ENCODE results near the gene DAB1. TPM values are rescaled to one million over a fixed set of nuclear protein-coding genes. Genes with fewer than 3 reads are reported as not detected.

The DAB1 gene
- total RNA-seq, 4 donors from 2014 or later: under 0.01 to 5.9 (median 0.61) TPM

GRCh38 chr1:56965916-56966697 is 457.8 kb downstream of the DAB1 start, which contains the start of gene C8B:
Gene C8B, minus strand, starts transcription at chr1:56966015. Its CDS starts 67 bp downstream, at chr1:56965948.
- Histone ChIP-seq H3K4me3 (no peak within 1 kb of the TSS), H3K27me3 (no peaks in the 10 kb centered on the region), H3K9me3 (no peaks in the 10 kb centered on the region), H3K27ac (no peak within 1 kb of the TSS), H3K36me3 (no peaks in the 10 kb centered on the region), H3K4me1 (no peaks in the 10 kb centered on the region)
- no peak for TF ChIP-seq POLR2A (IDR thresholded peaks at IDR 0.05)
- TF ChIP-seq, protein P1, sequence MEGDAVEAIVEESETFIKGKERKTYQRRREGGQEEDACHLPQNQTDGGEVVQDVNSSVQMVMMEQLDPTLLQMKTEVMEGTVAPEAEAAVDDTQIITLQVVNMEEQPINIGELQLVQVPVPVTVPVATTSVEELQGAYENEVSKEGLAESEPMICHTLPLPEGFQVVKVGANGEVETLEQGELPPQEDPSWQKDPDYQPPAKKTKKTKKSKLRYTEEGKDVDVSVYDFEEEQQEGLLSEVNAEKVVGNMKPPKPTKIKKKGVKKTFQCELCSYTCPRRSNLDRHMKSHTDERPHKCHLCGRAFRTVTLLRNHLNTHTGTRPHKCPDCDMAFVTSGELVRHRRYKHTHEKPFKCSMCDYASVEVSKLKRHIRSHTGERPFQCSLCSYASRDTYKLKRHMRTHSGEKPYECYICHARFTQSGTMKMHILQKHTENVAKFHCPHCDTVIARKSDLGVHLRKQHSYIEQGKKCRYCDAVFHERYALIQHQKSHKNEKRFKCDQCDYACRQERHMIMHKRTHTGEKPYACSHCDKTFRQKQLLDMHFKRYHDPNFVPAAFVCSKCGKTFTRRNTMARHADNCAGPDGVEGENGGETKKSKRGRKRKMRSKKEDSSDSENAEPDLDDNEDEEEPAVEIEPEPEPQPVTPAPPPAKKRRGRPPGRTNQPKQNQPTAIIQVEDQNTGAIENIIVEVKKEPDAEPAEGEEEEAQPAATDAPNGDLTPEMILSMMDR (IDR thresholded peaks at IDR 0.05): no peak
- no peak for DNase-seq
- intact Hi-C loops (cut with DNase I; ENCODE audit: low total_unique reads): no loop called here

DNA sequence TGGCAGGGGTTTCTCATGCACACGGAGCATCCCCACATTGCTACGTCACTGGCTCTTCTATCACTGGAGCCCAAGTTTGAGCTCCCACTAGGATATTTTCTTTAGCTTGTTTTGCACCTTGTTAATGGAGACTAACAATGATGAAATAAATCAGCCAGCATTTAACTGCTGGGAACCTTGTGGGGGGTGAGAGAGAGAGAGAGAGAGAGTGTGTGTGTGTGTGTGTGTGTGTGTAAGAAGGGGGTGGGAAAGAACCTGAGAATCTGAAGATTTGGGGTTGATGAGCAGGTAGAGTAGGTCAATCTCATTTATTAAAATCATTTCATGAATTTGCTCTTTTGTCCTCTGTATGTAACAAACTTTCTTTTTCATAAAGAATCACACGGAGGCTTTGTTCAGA is 458.7 kb downstream of the DAB1 start:
- intact Hi-C loops (cut with DNase I; ENCODE audit: low total_unique reads): no loop called here
- Histone ChIP-seq H3K4me3 (no peak overlapping the region), H3K9me3 (no peaks in the 10 kb centered on the region), H3K4me1 (no peaks in the 10 kb centered on the region), H3K36me3 (no peaks in the 10 kb centered on the region), H3K27me3 (no peaks in the 10 kb centered on the region), H3K27ac (no peak overlapping the region)
- TF ChIP-seq, protein P1 (IDR thresholded peaks at IDR 0.05): no peak
- no peak for TF ChIP-seq POLR2A (IDR thresholded peaks at IDR 0.05)
- DNase-seq: no peak

- intact Hi-C loops (cut with DNase I; ENCODE audit: low total_unique reads): no loop called here
These were observed 459.4 kb downstream of the DAB1 start for GRCh38 chr1:56964349-56965017.

GRCh38 chr1:56963667-56964066 is 460.2 kb downstream of the DAB1 start:
- Histone ChIP-seq H3K4me3 (no peak overlapping the region), H3K4me1 (no peaks in the 10 kb centered on the region), H3K27ac (no peak overlapping the region), H3K9me3 (no peaks in the 10 kb centered on the region), H3K36me3 (no peaks in the 10 kb centered on the region), H3K27me3 (no peaks in the 10 kb centered on the region)
- TF ChIP-seq, protein P1 (IDR thresholded peaks at IDR 0.05): no peak
- intact Hi-C loops (cut with DNase I; ENCODE audit: low total_unique reads): no loop called here
- no peak for DNase-seq

More at GRCh38 chr1:56964349-56965017, 459.4 kb downstream of the DAB1 start:
- H3K27me3 ChIP-seq: no peaks in the 10 kb centered on the region
- TF ChIP-seq, protein P1 (IDR thresholded peaks at IDR 0.05): no peak
- no peak for TF ChIP-seq POLR2A (IDR thresholded peaks at IDR 0.05)
- H3K36me3 ChIP-seq: no peaks in the 10 kb centered on the region
- no peak overlapping the region for H3K4me3 ChIP-seq
- H3K27ac ChIP-seq: no peak overlapping the region
- no peaks in the 10 kb centered on the region for H3K9me3 ChIP-seq
- H3K4me1 ChIP-seq: no peaks in the 10 kb centered on the region
- DNase-seq: no peak

DNA sequence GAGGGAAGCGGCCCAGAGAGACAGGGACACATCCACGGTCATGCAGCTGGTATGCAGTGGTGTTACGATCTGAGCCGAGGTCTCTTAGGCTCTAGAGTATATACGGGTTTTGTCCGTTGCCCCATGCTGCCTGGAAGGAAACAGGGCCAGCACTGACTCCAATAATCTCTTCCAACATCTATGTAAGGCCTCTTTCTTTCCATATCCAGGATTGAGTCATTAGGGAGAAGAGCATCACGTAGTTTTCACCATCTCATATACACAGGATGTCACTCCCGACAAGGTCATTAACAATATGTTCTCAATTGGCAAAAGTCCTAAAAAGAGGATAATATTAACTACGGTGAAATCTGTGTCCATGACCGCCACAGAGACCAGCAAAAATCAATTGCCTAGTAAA is 462.4 kb downstream of the DAB1 start:
- no peak overlapping the region for H3K27ac ChIP-seq
- no peak overlapping the region for H3K4me3 ChIP-seq
- H3K36me3 ChIP-seq: no peaks in the 10 kb centered on the region
- TF ChIP-seq POLR2A (IDR thresholded peaks at IDR 0.05): no peak
- TF ChIP-seq, protein P1 (IDR thresholded peaks at IDR 0.05): no peak
- no peaks in the 10 kb centered on the region for H3K9me3 ChIP-seq
- H3K27me3 ChIP-seq: no peaks in the 10 kb centered on the region
- DNase-seq: no peak
- intact Hi-C loops (cut with DNase I; ENCODE audit: low total_unique reads): no loop called here
- H3K4me1 ChIP-seq: no peaks in the 10 kb centered on the region
